Measurements from ENCODE around the gene PEPD. TPM values are rescaled to one million over a fixed set of nuclear protein-coding genes. Genes with fewer than 3 reads are reported as not detected.

PEPD gene
- total and polyA plus RNA-seq, 2 of the 4 experiments (the other 2 are of a cell fraction), result 36.7 to 88.4 TPM

DNA sequence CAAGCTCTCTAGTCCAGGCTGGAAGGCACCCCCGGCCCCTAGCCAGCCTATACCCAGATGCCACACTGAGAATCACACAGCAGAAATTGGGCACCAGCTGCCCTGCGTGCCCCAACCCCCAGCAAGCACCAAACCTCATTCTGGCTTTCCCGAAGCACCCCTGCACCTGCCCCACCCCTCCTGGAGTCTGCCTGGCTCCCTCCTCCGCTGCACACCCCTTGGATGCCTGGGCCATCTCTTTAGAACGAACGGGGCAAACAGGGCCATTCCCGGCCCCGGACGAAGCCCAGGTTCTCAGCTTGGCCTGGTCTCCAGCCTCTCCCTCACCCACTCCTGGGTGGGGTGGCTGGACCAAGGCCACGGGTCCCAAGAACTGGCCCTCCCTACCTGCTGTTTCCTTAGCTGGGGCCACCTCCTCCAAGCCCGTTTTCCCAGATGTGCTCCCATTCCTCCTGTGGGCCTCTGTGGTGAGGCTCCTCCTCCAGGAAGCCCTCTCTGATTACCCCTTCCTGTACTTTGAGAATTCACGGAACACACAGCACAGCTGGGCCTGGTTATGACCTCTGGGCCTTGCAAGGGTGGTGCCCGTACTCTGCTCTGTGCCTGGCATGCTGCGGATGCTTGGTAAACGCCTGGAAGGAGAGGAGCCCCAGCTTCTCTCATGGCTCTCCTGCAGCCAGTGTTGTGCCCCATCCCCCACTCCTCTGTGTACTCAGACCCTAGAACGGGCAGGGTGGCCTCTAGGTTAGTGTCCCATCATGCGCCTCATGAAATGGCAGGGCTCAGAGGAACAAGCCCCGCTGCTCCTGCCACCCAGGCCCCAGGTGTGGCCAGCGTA lies 126.6 kb downstream of the PEPD start (continued):
- TF ChIP-seq RAD21 (IDR thresholded peaks at IDR 0.05; ENCODE audit: low read length) (no peak), BHLHE40 (IDR thresholded peaks at IDR 0.05; ENCODE audit: low read depth, low read length) (no peak)
- TF ChIP-seq, protein P1, sequence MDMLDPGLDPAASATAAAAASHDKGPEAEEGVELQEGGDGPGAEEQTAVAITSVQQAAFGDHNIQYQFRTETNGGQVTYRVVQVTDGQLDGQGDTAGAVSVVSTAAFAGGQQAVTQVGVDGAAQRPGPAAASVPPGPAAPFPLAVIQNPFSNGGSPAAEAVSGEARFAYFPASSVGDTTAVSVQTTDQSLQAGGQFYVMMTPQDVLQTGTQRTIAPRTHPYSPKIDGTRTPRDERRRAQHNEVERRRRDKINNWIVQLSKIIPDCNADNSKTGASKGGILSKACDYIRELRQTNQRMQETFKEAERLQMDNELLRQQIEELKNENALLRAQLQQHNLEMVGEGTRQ (IDR thresholded peaks at IDR 0.05; ENCODE audit: low read depth, low read length), result no peak
- TF ChIP-seq, protein P2, sequence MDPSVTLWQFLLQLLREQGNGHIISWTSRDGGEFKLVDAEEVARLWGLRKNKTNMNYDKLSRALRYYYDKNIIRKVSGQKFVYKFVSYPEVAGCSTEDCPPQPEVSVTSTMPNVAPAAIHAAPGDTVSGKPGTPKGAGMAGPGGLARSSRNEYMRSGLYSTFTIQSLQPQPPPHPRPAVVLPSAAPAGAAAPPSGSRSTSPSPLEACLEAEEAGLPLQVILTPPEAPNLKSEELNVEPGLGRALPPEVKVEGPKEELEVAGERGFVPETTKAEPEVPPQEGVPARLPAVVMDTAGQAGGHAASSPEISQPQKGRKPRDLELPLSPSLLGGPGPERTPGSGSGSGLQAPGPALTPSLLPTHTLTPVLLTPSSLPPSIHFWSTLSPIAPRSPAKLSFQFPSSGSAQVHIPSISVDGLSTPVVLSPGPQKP (IDR thresholded peaks at IDR 0.05; ENCODE audit: borderline replicate concordance, low read depth, low read length), result no peak
